ENCODE measurements around the gene CALD1.

Gene CALD1

GRCh38 chr7:134763960-134764359 lies 15.5 kb upstream of the CALD1 start:
- DNase-seq, result no peak

- DNase-seq, result no peak
These were observed 15.1 kb upstream of the CALD1 start for GRCh38 chr7:134764365-134764764.

GRCh38 chr7:134766779-134767519 lies 12.5 kb upstream of the CALD1 start:
- no peak for DNase-seq

- no peak for DNase-seq
These were observed 11.8 kb upstream of the CALD1 start for GRCh38 chr7:134767520-134768168.

- no peak for DNase-seq
These were observed 11.2 kb upstream of the CALD1 start for GRCh38 chr7:134768243-134768642.

- DNase-seq, result no peak
These were observed 8.8 kb upstream of the CALD1 start for GRCh38 chr7:134770676-134771075.

- no peak for DNase-seq
These were observed 8.3 kb upstream of the CALD1 start for GRCh38 chr7:134771111-134771510.

- DNase-seq, result no peak
These were observed 7.5 kb upstream of the CALD1 start for GRCh38 chr7:134771889-134772288.

- DNase-seq, result no peak
These were observed 7.0 kb upstream of the CALD1 start for GRCh38 chr7:134772401-134772800.

- no peak for DNase-seq
These were observed 6.3 kb upstream of the CALD1 start for GRCh38 chr7:134773164-134773563.

- DNase-seq, result no peak
These were observed 5.3 kb upstream of the CALD1 start for GRCh38 chr7:134774119-134774518.

GRCh38 chr7:134777470-134777869 lies 2.0 kb upstream of the CALD1 start:
- DNase-seq, result no peak

GRCh38 chr7:134777908-134778580 lies 1.4 kb upstream of the CALD1 start:
- no peak for DNase-seq

- no peak for DNase-seq
These were observed 269 bp downstream of the CALD1 start for GRCh38 chr7:134779741-134780065.

GRCh38 chr7:134780166-134780828 lies 863 bp downstream of the CALD1 start:
- DNase-seq, result no peak

GRCh38 chr7:134781171-134781570 lies 1.7 kb downstream of the CALD1 start:
- no peak for DNase-seq

GRCh38 chr7:134782121-134782623 lies 2.7 kb downstream of the CALD1 start:
- DNase-seq, result no peak

- no peak for DNase-seq
These were observed 4.0 kb downstream of the CALD1 start for GRCh38 chr7:134783294-134784069.

GRCh38 chr7:134784251-134785049 lies 5.0 kb downstream of the CALD1 start:
- DNase-seq, result no peak

GRCh38 chr7:134785842-134786241 lies 6.4 kb downstream of the CALD1 start:
- DNase-seq, result no peak

- no peak for DNase-seq
These were observed 7.6 kb downstream of the CALD1 start for GRCh38 chr7:134787064-134787463.

- DNase-seq, result no peak
These were observed 8.3 kb downstream of the CALD1 start for GRCh38 chr7:134787720-134788119.
